Renal cortex interstitium (tissue), 11 donors: ENCODE results near the gene TOX2. TPM values are rescaled to one million over a fixed set of nuclear protein-coding genes. Genes with fewer than 3 reads are reported as not detected.

ENCODE experiments used
- DNase-seq, 11 donors: peaks; one replicate each; pipeline ENCODE4 v3.0.0-alpha.2; 2013; ENCODE audit warnings: low read depth in 9 of 11, low spot score in 4 of 11; ENCODE audit errors: extremely low read depth in 1 of 11
- polyA plus RNA-seq, 3 donors: library from polyadenylated mRNA; unstranded; fragments of 120-200 nt; gene quantifications; one replicate each; pipeline ENCODE4 v1.2.1, GENCODE V29; 2013; ENCODE audit not compliant: insufficient read length in 3 of 3

TOX2 gene
- polyA plus RNA-seq, 3 donors: 2.7 to 4.7 (median 4.2) TPM

- no peak for DNase-seq
Measured at GRCh38 chr20:44064501-44065400, 150.1 kb downstream of the TOX2 start.

- no peak for DNase-seq
Measured at GRCh38 chr20:44065401-44066340, 151.0 kb downstream of the TOX2 start.

- DNase-seq: no peak
Measured at GRCh38 chr20:44066645-44067606, 152.3 kb downstream of the TOX2 start.

GRCh38 chr20:44067650-44068081 is 153.0 kb downstream of the TOX2 start:
- no peak for DNase-seq

GRCh38 chr20:44068316-44069201 is 153.9 kb downstream of the TOX2 start:
- DNase-seq: no peak

GRCh38 chr20:44069203-44070011 is 154.8 kb downstream of the TOX2 start:
- DNase-seq: no peak

GRCh38 chr20:44070139-44070900 is 155.7 kb downstream of the TOX2 start:
- no peak for DNase-seq

GRCh38 chr20:44071057-44071456 is 156.4 kb downstream of the TOX2 start:
- DNase-seq: no peak

- no peak for DNase-seq
Measured at GRCh38 chr20:44071526-44072111, 157.0 kb downstream of the TOX2 start.

GRCh38 chr20:44072384-44072783 is 157.7 kb downstream of the TOX2 start:
- DNase-seq: no peak

- no peak for DNase-seq
Measured at GRCh38 chr20:44073011-44073674, 158.5 kb downstream of the TOX2 start.

GRCh38 chr20:44073675-44074071 is 159.0 kb downstream of the TOX2 start:
- no peak for DNase-seq

- no peak for DNase-seq
Measured at GRCh38 chr20:44074252-44075151, 159.8 kb downstream of the TOX2 start.

GRCh38 chr20:44075191-44075949 is 160.7 kb downstream of the TOX2 start:
- DNase-seq: no peak
